ENCODE data around the gene RABL3.
"Not testable (repeated sequence)": the region's sequence is repeated elsewhere in the genome, so short reads cannot be mapped to it uniquely, and the experiment has no call there.

RABL3 gene

DNA sequence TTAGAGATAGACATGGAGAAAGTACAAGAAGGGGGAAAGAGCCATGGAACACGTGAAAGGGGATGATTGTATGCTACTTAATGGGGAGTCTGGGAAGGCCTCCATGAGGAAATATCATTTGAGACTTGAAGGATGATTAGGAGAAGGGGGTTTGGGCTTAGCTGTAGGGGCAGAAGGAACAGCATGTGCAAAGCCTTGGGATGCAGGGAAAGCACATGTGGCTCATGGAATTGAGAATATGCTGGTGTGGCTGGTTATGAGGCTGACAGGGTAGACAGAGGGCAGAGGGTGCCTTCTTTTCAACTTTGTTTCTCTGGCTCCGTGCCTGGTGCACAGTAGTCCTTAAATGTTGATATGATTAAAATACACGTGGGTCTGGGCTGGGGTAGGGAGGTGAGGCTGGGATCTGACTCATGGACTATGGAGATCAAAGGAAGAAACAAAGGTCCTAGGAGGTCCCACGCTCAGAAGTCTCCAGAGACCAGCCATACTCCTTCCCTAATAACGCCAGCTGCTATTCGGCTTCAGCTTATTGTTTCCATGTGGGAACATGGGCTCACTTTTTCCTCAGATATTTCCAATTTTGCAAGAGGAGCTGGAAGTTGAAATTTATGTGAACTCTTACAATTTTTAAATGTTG lies 1.4 kb upstream of the RABL3 start:
- no peak for DNase-seq

DNA sequence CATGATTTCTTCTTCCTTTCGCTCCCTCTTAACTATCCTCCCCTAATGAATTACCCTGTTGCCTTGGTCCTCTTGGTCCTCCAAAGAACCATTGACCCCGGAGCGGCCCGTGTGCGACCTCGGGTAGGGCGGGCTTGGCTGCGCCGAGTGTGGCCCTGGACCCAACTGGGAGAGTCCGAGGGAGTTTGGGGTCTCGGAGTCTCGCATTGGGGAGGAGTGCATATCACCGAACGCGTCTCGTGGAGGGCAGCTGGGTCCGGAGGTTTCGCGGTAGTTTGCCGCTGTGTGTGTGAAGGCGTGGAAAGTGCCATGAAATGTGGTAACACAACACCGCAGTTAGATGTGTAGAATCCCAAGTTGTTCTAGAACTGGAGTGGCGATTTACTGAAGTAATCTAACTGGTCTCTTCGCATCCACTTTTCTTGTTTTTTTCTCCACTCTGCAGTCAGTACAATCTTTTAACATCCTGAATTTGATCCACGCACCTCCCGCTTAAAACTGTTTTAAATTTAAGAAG lies 591 bp upstream of the RABL3 start:
- no peak for DNase-seq

DNA sequence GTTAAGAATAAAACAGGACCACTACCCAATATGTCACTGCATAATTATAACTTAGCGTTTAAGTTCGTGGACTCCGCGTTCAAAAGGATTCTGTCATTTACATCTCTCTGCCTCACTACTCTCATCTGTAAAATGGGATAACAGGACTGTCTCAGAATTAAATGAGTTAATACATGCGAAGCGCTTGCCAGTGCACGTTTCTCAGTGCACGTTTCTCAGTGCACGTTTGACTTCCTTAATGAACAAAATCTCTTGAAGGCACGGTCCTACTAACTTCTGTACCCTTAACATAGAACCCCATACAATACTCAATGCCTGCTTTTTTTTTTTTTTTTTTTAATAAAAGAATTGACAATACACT lies 499 bp downstream of the RABL3 start:
- no peak for DNase-seq

DNA sequence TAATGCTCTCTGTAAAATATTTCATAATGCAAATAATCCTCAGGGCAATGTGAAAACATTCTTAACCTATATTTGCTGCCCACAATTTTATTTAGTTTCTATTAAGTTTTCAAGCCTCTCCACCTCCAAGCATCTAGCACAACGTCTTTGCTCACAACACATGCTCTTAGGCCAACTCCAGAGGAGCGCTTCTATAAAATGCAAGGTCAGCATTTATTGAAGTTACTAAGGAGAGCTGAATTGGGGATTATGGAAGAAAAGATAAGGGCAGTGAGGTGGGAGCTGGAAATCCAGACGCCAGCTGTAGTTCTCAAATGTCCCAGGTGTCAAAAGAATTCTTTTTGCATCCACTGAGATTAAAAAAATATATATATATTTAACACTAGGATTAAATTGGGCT lies 996 bp downstream of the RABL3 start:
- no peak for DNase-seq

DNA sequence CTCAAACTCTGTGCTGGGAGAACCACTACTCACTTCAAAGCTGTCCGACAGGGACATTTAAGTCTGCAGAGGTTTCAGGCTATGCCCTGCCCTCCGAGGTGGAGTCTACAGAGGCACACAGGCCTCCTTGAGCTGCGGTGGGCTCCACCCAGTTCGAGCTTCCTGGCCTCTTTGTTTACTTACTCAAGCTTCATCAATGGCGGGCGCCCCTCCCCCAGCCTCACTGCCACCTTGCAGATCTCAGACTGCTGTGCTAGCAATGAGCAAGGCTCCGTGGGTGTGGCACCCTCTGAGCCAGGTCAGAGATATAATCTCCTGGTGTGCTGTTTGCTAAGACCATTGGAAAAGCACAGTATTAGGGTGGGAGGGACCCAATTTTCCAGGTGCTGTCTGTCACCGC lies 4.3 kb downstream of the RABL3 start:
- not testable (repeated sequence) for DNase-seq

DNA sequence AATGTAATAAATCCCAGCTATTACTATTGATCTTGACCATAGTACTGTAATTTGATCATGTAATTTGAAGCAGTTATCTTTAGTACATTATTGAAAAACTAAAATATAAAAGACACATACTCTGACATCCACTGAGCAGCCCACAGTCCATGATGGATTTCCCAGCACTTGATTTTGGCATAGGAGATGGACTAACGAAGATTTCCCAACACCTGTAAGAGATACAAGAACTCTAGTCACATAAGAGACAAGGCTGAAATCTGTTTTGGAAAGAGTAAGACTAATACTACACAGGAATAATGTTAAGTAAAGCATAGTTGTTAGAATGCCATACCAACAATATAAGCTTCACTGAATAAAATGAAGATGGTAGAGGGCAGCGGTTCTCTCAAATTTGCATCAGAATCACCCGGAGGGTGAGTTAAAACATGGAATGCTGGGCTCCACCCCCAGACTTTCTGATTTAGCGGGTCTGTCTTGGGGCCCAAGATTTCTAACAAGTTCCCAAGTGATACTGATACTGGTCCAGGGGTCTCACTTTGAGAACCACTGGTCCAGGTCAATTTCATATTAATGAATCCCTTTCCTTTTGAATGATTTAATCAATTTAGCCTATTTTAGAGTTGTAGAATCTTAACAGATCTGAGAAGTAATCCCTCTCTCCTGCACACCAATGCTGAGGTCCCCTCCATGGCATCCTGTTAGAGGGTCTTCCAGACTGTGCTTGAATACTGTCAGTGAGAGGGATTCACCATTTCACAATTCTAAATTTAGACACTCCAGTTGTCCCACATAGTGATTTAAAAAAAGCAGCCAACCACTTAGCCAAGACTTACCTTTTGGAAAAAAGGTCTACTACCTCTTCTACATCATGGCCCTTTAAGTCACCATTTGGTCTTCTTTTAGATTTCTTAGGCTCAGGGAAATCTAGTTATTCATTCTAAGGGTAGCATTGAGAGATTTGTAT lies 11.5 kb downstream of the RABL3 start:
- no peak for DNase-seq

DNA sequence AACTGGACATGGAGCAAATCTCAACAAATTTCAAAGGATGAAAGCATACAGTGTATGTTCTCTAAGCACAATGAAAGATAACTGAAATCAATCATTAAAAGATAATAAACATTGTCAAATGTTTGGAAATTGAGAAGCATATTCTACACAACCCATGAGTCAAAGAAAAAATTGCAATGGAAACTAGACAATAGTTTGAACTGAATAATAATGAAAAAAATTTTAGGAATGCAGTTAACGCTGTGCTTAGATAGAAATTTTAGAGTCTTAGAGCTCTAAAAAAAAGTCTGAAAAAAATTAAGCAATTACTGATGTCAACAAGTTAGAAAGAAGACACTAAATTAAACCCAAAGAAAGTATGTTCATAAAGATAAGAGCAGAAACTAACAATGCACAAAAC lies 15.5 kb downstream of the RABL3 start:
- DNase-seq: no peak

DNA sequence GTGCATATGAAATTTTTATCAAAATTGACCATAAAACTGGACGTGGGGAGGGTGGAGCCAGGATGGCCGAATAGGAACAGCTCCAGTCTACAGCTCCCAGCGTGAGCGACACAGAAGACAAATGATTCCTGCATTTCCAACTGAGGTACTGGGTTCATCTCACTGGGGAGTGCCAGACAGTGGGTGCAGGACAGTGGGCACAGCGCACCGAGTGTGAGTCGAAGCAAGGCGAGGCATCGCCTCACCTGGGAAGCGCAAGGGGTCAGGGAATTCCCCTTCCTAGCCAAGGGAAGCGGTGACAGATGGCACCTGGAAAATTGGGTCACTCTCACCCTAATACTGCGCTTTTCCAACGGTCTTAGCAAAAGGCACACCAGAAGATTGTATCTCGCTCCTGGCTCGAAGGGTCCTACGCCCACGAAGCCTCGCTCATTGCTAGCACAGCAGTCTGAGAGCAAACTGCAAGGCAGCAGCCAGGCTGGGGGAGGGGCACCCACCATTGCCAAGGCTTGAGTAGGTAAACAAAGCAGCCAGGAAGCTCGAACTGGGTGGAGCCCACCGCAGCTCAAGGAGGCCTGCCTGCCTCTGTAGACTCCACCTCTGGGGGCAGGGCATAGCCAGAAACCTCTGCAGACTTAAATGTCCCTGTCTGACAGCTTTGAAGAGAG lies 23.0 kb downstream of the RABL3 start:
- peak; percentile 48 for DNase-seq

DNA sequence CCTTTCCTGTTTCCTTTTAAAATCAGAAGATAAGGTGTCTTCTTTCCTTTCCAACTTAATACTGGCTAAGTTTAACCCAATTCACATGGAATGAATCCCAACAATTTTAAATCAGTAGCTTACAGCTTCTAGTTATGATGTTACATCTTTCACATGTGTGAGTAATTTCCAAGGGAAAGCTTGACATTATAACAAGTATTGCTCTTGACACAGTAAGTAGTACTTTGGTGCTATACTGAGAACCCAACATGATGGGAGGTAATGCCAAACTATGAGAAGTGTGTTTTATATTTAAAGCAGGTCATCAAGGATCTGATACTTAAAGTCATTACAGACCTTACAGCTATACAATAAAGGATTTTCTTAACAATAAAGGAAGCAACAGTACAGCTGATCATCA lies 29.1 kb downstream of the RABL3 start:
- no peak for DNase-seq

DNA sequence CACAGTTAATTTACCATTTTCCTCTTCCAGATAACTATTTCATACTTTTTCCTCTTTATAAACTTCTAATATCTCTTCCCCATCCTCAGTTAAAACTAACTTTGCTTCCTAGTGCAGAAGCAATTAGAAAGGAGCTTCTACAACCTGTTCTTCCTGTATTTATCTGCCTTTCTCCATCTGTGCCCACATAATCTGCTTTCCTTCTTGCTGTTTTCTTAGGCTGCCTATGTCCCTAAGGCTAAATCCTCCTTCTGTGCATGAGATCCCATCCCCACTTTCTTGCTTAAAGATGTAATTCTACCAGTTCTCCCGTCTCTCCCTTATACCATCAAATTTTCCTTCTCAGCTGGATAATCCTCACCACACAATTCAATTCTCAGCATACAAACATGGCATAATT lies 31.9 kb downstream of the RABL3 start:
- no peak for DNase-seq

DNA sequence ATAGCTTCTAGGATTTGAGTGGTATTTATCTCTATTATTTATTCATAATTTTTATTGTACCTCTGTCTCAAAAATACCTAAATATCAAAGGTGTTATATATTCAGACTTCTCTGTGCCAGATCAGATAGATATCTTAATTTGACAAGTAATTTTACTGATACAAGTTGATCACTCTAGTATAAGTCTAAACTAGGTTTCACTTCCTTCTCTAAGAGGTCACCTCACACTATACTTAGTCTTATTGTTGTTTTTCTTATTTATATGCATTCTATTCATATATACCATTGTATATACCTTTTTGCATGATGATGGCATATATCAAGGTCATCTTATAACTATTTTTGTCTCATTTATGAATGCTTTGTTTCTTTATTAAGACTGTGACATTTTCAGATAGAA lies 33.9 kb downstream of the RABL3 start:
- DNase-seq: no peak

DNA sequence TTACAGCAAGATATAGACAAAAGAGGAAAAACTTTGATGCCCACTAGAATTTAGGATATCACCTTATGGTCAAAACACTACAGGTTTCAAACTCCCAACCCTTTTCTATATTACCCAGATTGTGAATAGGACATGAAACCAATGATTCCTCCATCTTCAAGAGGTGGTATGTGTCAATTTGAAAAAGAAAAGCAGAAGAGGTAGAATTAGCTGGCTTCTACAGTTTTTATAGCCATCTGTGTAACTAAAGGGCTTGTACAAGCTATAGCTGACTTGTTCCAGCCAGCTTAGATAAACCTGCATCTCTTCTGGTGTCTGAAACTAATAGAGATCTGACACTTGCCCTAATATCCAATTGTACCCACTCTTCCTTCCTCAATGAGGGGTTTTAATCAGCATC lies 35.4 kb downstream of the RABL3 start:
- DNase-seq: no peak

DNA sequence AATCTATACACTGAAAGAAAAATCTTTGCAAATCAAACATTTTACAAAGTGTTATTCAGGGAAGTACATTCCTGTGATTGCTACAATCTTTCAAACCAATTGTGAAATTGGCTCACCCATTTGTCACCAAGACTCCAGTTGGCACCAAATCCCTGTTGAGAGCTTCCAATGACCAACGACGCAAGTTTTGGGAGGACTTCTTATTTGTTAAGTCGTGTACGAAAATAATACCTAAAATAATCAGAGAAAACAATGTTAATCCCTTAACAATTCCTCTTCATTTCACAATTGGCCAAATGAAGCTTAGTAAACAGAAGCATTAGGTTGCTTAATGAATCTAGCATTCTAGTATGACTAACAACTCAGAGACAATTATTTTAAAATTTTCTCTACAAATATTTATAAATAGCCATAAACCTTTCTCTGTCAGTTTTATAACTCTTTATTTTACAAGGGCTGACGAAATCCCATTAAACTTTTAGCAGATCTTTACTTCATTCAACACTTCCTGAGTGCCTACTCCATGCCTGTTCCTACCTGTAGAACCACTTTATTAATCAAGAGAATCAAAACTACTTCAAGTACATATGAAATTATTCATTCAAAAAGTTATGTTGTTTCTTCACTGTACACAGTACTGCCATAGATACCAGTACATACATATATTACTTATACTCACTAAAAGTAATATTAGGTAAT lies 36.3 kb downstream of the RABL3 start:
- no peak for DNase-seq

DNA sequence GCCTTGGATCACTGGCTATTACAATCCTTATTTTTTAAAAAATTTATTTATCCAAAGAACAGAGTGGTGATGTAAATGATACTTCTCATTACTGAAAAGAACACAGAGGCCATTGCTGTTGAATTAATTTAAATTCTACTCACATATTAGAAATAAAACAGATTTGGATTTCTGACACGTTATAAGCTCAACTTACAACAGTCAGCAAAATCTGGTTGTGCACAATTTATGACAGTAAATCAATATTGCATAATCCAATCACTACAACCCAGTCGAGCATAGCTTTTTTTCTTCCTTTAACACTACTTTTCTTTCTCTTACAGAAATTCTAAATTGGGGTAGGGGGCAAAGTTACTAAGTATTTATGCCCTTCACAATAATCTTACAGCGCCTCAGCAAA lies 43.0 kb downstream of the RABL3 start:
- DNase-seq: no peak

DNA sequence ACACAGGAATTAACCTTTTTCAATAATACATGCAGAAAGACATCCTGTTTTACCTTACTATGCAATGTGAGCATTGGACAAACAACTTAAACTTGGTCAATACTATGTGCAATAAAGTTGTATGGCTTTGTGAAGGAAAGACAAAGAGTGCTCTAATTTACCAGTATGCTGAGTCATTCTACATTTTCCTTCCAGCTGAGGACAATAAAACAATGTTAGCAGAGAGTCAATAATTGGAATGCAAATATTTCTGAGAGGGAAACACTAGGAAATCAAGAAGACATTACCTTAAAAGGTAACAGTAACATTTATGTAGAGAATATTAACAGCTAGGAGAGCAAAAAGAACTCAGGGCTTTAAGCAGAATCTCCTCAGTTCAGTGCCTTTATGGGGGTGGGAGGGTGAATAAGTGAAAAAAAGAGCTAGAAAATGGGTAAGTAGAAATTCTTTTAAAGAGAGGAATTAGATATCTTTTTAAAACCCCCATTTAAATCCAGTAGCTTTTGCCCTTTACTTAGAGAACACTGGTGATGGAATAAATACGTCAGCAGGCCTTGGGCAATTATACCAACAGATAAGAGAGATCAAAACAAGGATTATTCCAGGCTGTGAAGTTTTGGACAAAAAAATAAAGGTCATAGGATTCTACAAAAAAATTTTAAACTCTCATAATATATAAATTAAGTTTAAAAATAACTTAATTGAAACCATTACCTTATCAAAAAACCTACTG lies 48.7 kb downstream of the RABL3 start:
- DNase-seq: no peak

DNA sequence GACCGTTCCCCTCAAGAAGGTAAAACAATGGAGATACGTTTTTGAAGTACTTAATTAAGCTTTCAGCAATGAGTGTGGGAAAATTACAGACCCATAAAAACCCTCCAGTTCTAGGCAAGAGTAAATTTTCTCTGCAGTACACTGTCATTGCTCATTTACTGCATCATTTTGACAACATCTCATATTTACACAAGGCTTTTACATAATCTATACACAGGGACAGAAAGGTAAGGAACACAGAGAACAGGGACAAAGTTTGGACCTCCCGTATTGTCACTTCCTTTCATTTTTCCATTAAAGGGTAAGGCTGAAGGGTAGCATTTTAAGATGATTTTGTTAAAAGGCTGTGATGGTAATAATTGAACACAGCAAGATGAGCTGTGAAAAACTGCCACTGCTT lies 52.9 kb downstream of the RABL3 start:
- DNase-seq: no peak

DNA sequence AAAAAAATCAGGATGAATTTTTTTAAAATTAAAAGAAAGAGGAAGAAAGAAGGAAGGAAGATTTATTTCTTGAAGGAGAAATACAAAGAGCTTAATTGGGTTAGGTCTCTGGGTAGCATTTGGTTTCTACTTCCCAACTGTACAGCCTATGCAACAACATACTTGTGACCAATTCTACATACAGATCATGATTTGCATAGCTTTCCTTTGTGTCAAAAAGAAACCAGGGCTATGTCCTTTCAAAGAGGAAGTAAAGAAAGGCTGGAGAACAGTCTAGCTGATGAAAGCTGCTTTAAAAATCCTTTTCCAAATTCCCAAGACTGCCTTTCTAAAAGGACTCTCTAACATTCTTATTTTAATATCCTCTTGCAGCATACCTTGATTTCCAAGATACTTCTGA lies 54.2 kb downstream of the RABL3 start:
- no peak for DNase-seq

DNA sequence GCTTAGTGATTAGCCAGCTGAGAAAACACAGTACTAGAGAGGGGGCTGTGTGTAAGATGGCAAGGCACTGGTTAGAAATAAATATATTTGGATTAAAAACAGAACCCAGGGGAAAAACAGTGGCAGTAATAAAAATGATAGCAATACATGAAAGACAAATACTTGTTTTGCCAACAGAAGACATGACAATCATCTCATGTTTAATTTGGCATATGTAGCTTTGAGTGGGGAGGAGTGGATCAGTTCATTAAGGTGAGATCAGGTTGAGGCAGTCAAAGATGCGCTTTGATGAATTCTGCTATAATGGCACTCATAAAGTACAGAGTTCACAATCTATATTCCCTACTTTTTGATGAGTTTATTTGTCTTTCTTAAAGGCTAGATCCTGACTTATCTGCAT lies 56.9 kb downstream of the RABL3 start:
- no peak for DNase-seq

DNA sequence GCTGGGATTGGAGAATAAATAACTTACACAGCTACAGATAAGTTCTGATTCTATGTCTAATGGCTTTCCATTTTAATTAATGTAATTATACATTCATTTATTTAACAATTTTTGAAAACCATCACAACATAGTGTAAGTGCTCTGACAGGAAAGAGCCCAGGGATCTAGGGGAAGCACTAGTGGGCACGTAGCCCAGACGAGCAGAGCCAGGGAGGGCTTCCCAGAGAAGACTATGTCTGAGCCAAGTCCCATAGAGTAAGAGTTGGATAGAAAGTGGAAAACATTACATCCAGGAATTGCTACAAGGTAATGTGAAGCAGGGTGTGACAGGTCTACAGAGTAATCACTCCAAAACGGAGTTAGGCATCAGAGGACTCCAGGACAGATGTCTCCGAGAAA lies 57.4 kb downstream of the RABL3 start:
- no peak for DNase-seq

DNA sequence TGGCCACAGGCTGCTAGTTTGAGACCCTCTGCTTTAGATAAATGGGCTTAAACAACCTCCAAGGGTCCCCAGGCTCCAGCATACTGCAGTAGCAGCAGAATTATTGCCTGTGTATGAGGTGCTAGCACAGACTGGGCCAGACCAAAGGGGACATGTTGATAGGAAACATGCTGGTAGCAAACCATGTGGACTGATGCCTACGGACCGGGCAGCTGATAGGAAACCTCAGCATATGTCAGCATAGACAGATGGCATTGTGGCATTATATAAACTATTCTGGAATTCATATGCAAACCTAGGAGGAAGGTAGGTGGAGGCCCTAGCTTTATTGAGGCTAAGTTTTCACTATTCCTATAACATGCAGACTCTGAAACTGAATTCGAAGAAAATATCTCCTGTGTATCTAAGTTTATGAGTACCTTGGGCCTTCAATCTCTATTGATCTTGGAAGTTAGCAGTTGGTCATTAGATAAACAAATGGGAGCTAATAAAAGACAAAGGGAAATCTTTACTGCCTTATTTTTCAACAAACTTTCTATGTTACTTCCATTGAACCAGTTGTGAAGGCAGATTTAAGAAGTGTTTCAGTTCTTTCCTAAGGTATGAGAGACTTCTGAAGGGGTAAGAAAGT lies 58.5 kb downstream of the RABL3 start:
- no peak for DNase-seq

DNA sequence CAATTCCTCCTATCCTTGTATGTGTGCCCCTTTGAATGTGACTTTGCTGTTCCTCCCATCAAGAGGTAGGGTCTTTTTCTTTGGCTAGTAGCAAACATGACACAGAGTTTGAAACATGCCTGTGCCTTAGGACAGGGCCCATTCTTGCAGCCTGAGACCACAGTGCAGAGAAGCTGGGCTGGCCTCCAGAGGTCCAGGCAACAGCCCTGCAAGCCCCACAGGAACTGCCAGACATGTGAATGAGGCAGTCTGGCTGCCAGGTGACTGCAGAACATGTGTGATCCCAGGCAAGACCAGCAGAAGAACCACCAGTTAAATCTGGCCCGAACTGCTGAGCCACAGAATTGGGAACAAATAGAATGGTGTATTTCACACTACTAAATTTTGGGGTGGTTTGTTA lies 59.1 kb downstream of the RABL3 start:
- DNase-seq: no peak

DNA sequence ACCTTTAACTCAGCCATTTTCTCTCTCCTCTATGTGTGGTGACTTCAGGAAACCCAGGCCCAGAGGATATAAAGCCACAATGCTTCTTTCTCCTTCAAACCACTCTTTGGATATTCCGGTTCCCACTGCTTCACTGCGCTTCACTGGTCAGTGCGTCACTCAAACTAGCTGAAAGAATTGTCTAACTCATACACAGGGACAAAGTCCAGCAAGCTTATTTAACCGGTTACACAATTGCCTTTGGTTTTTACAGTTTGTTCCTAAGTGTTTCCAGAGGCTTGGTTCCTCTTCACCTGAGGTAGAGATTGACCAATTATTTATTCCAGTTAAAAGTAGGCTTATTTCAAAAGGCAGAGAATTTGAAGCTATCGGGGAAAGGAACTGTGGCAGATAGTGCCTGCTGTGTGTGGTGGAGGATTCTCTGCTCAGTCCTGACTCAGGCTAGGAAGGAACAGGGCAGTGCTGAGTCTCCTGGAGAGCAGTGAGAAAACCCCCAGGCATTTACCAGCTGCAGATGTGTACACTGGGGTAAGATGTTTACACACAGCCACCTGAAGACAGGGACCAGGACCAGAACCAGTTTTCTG lies 60.1 kb downstream of the RABL3 start, which contains the start of gene HGD:
Gene HGD, minus strand, starts transcription at position 145 of the 587 bp plus-strand sequence. Its CDS starts 128 bp downstream, at position 17.
- DNase-seq: no peak

Data from activated CD4-positive, CD25-positive, alpha-beta regulatory T cell treated with anti-CD3 and anti-CD28 coated beads, Interleukin-2, amount 50 U/mL, for 72 hours (primary cell).